K562 (cell line): ENCODE measurements around the gene ZSWIM3. TPM values are rescaled to one million over a fixed set of nuclear protein-coding genes. Genes with fewer than 3 reads are reported as not detected.

Source experiments
- CC2D1A ChIP-seq: fragments of 450-650 bp; IDR thresholded peaks from 2 replicates; pipeline ENCODE4 v1.6.1; 2017; ENCODE audit warnings: mild to moderate bottlenecking
- DACH1 ChIP-seq: fragments of 450-650 bp; IDR thresholded peaks from 2 replicates; pipeline ENCODE4 v1.6.1; 2018; ENCODE audit not compliant: partially characterized antibody
- IRF1 ChIP-seq: sonication (generic); formaldehyde crosslinking; IDR thresholded peaks from 2 replicates; pipeline ENCODE4 v1.8.0; 2022; ENCODE audit warnings: missing genetic modification reagents, mild to moderate bottlenecking, borderline replicate concordance
- JUN ChIP-seq, 2 experiments: sonication (generic) in 1 of 2; formaldehyde crosslinking in 1 of 2; IDR thresholded peaks; 2 replicates each; pipeline versions ENCODE4 v1.6.1 to v1.8.0; 2012 to 2022; ENCODE audit warnings: borderline replicate concordance in 2 of 2, mild to moderate bottlenecking in 2 of 2, improper control_type of control experiment in 1 of 2, low read depth in 1 of 2, low read length in 1 of 2, missing genetic modification reagents in 1 of 2
- MAX ChIP-seq: sonication (generic); formaldehyde crosslinking; IDR thresholded peaks from 2 replicates; pipeline ENCODE4 v1.9.0; 2022; ENCODE audit warnings: mild to moderate bottlenecking, missing genetic modification reagents
- NR0B1 ChIP-seq: fragments of 450-650 bp; IDR thresholded peaks from one replicate; pipeline ENCODE4 v1.6.1; 2018; ENCODE audit warnings: mild to moderate bottlenecking, moderate library complexity; ENCODE audit not compliant: partially characterized antibody
- STAT5B ChIP-seq: fragments of 250-450 bp; sonication (Bioruptor Pico); IDR thresholded peaks from 2 replicates; pipeline ENCODE4 v1.8.0; 2021; ENCODE audit warnings: mild to moderate bottlenecking, inconsistent platforms
- THRAP3 ChIP-seq: fragments of 450-650 bp; IDR thresholded peaks from 2 replicates; pipeline ENCODE4 v1.6.1; 2016; ENCODE audit warnings: mild to moderate bottlenecking, inconsistent platforms, borderline replicate concordance
- ZNF586 ChIP-seq: fragments of 450-650 bp; formaldehyde crosslinking; conservative IDR thresholded peaks from 2 replicates; pipeline ENCODE4 v1.4.0; 2020; ENCODE audit warnings: mild to moderate bottlenecking, moderate library complexity
- polyA plus RNA-seq, 8 experiments: library from polyadenylated mRNA; depleted of rRNA in 4 of 8; stranded (reverse) in 5 of 8; unstranded in 3 of 8; fragments of >200 nt; fragmentation: Nextera tagmentation in 2 of 8; fragmentation: Illumina TruSeq in 1 of 8; extraction: Ambion mirVana in 2 of 8; extraction: Trizol in 1 of 8; gene quantifications; 2 replicates each; pipeline versions ENCODE4 v1.2.1 to v1.2.3, GENCODE V29; 2011 to 2014; ENCODE audit warnings: inconsistent platforms in 1 of 8, missing spikeins in 1 of 8
- total RNA-seq, 7 experiments: library from RNA; depleted of rRNA in 6 of 7; stranded (reverse); fragments of >200 nt in 6 of 7; fragmentation: Illumina TruSeq in 2 of 7; extraction: Trizol in 2 of 7; gene quantifications; 2 replicates each; pipeline versions ENCODE4 v1.2.1 to v1.2.3, GENCODE V29; 2011 to 2021; ENCODE audit warnings: low replicate concordance in 1 of 7
- TF ChIP-seq, protein P1 (sequence below), 2 experiments: fragments of 450-650 bp in 1 of 2; IDR thresholded peaks; 2 replicates each; pipeline ENCODE4 v1.6.1; 2011 to 2017; ENCODE audit warnings: low read depth in 2 of 2, antibody characterized with exemption in 1 of 2, borderline replicate concordance in 1 of 2, low read length in 1 of 2, mild to moderate bottlenecking in 1 of 2, mixed read lengths in 1 of 2; ENCODE audit not compliant: control insufficient read depth in 1 of 2
- TF ChIP-seq, protein P2 (sequence below): fragments of 200-800 bp; sonication (Bioruptor generic); IDR thresholded peaks from 2 replicates; pipeline ENCODE4 v1.6.1; 2017; ENCODE audit warnings: missing genetic modification characterization, missing compliant biosample characterization

ZSWIM3 gene
- total and polyA plus RNA-seq, 9 of the 15 experiments (the other 6 are each of a cell fraction or from before 2014, with no cell fraction given): 1.7 to 4.3 (median 2.9) TPM

- TF ChIP-seq JUN (IDR thresholded peaks at IDR 0.05; ENCODE audit: borderline replicate concordance, low read depth, low read length) (peak; percentile 71; the same call in 1 of the 2 replicates), JUN (CRISPR knock-in tag; IDR thresholded peaks at IDR 0.05; ENCODE audit: borderline replicate concordance) (0 out of 2 replicates have a peak, but pooled peaks have one; percentile 45), NR0B1 (no peak), THRAP3 (no peak), IRF1 (CRISPR knock-in tag) (no peak), CC2D1A (0 out of 2 replicates have a peak, but pooled peaks have one; percentile 38), DACH1 (no peak), STAT5B (CRISPR knock-in tag) (no peak), ZNF586 (CRISPR knock-in tag) (no peak), MAX (CRISPR knock-in tag) (no peak)
- TF ChIP-seq, protein P1, sequence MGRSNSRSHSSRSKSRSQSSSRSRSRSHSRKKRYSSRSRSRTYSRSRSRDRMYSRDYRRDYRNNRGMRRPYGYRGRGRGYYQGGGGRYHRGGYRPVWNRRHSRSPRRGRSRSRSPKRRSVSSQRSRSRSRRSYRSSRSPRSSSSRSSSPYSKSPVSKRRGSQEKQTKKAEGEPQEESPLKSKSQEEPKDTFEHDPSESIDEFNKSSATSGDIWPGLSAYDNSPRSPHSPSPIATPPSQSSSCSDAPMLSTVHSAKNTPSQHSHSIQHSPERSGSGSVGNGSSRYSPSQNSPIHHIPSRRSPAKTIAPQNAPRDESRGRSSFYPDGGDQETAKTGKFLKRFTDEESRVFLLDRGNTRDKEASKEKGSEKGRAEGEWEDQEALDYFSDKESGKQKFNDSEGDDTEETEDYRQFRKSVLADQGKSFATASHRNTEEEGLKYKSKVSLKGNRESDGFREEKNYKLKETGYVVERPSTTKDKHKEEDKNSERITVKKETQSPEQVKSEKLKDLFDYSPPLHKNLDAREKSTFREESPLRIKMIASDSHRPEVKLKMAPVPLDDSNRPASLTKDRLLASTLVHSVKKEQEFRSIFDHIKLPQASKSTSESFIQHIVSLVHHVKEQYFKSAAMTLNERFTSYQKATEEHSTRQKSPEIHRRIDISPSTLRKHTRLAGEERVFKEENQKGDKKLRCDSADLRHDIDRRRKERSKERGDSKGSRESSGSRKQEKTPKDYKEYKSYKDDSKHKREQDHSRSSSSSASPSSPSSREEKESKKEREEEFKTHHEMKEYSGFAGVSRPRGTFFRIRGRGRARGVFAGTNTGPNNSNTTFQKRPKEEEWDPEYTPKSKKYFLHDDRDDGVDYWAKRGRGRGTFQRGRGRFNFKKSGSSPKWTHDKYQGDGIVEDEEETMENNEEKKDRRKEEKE (IDR thresholded peaks at IDR 0.05; ENCODE audit: borderline replicate concordance in 1 of 2, control insufficient read depth in 1 of 2, low read depth in 2 of 2, low read length in 1 of 2): no peak
- TF ChIP-seq, protein P2, sequence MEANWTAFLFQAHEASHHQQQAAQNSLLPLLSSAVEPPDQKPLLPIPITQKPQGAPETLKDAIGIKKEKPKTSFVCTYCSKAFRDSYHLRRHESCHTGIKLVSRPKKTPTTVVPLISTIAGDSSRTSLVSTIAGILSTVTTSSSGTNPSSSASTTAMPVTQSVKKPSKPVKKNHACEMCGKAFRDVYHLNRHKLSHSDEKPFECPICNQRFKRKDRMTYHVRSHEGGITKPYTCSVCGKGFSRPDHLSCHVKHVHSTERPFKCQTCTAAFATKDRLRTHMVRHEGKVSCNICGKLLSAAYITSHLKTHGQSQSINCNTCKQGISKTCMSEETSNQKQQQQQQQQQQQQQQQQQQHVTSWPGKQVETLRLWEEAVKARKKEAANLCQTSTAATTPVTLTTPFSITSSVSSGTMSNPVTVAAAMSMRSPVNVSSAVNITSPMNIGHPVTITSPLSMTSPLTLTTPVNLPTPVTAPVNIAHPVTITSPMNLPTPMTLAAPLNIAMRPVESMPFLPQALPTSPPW (CRISPR knock-in tag): peak; percentile 66
These were observed 53.5 kb downstream of the ZSWIM3 start (continued) for GRCh38 chr20:45910670-45911485.
